GM18499 (cell line): Measurements from ENCODE around the gene OSBPL2.

Experiments
- ATAC-seq: cut with Tn5 transposase; IDR thresholded peaks from one replicate; pipeline ENCODE4 v1.9.1; 2021; ENCODE audit warnings: moderate number of reproducible peaks; ENCODE audit not compliant: insufficient read depth, unreplicated experiment

The OSBPL2 gene

GRCh38 chr20:62205618-62206387 is 32.5 kb upstream of the OSBPL2 start:
- no peak for ATAC-seq

GRCh38 chr20:62206388-62206775 is 31.9 kb upstream of the OSBPL2 start:
- no peak for ATAC-seq

GRCh38 chr20:62208061-62208794 is 30.1 kb upstream of the OSBPL2 start:
- no peak for ATAC-seq

- ATAC-seq: no peak
These were observed 29.2 kb upstream of the OSBPL2 start for GRCh38 chr20:62208795-62209755.

GRCh38 chr20:62209850-62210495 is 28.3 kb upstream of the OSBPL2 start:
- ATAC-seq: no peak

- ATAC-seq: no peak
These were observed 27.8 kb upstream of the OSBPL2 start for GRCh38 chr20:62210496-62210855.

GRCh38 chr20:62211216-62211615 is 27.1 kb upstream of the OSBPL2 start:
- no peak for ATAC-seq

GRCh38 chr20:62211769-62212288 is 26.5 kb upstream of the OSBPL2 start:
- ATAC-seq: no peak

- ATAC-seq: no peak
These were observed 26.0 kb upstream of the OSBPL2 start for GRCh38 chr20:62212299-62212698.

- no peak for ATAC-seq
These were observed 24.3 kb upstream of the OSBPL2 start for GRCh38 chr20:62214067-62214466.

- no peak for ATAC-seq
These were observed 23.0 kb upstream of the OSBPL2 start for GRCh38 chr20:62215020-62215990.

- no peak for ATAC-seq
These were observed 22.2 kb upstream of the OSBPL2 start for GRCh38 chr20:62215991-62216635.

GRCh38 chr20:62216636-62217566 is 21.4 kb upstream of the OSBPL2 start:
- no peak for ATAC-seq

- ATAC-seq: no peak
These were observed 20.2 kb upstream of the OSBPL2 start for GRCh38 chr20:62217913-62218773.

GRCh38 chr20:62219101-62219991 is 19.0 kb upstream of the OSBPL2 start:
- ATAC-seq: no peak
